Panc1 (cell line): Measurements from ENCODE around the gene DEK. TPM values are rescaled to one million over a fixed set of nuclear protein-coding genes. Genes with fewer than 3 reads are reported as not detected.
"Not testable (repeated sequence)": the region's sequence is repeated elsewhere in the genome, so short reads cannot be mapped to it uniquely, and the experiment has no call there.

Experiments
- ATAC-seq: fragments of 200-7000 bp; cut with Tn5 transposase; 2 replicates; pipeline ENCODE4 v1.9.1; 2020; ENCODE audit warnings: mild to moderate bottlenecking, moderate library complexity
- BruUV-seq: library from RNA; stranded (reverse); fragments of 400-500 nt; replicated peaks from 2 replicates; lab custom pipeline; 2021; lab: Mats Ljungman, UMichigan
- CTCF ChIA-PET: fragments of 300-600 bp; sonication (Branson Sonifier 250); formaldehyde crosslinking; loops from one replicate; lab custom pipeline; 2022; ENCODE audit warnings: antibody characterized with exemption; lab: Charles Lee
- POLR2A ChIA-PET: fragments of 300-600 bp; sonication (Branson Sonifier 250); formaldehyde crosslinking; loops from one replicate; lab custom pipeline; 2022; ENCODE audit warnings: antibody characterized with exemption; lab: Charles Lee
- DNase-seq: peaks from one replicate; pipeline ENCODE4 v3.0.0-alpha.2; 2010; ENCODE audit warnings: low read depth, low spot score
- H3K27ac ChIP-seq: 2 replicates; pipeline ENCODE4 v1.5.1; 2011; ENCODE audit warnings: mild to moderate bottlenecking, low read length, inconsistent platforms
- H3K27me3 ChIP-seq: fragments of 200-500 bp; sonication (Bioruptor generic); 2 replicates; pipeline ENCODE4 v1.6.0; 2014; ENCODE audit warnings: low read length, inconsistent platforms; ENCODE audit not compliant: control insufficient read depth, insufficient read depth
- H3K36me3 ChIP-seq: fragments of 200-500 bp; sonication (Bioruptor generic); 2 replicates; pipeline ENCODE4 v1.5.1; 2014; ENCODE audit warnings: inconsistent platforms, mild to moderate bottlenecking, low read length, moderate library complexity; ENCODE audit not compliant: control insufficient read depth, insufficient read depth
- H3K4me1 ChIP-seq: 2 replicates; pipeline ENCODE4 v1.5.1; 2011; ENCODE audit warnings: inconsistent platforms, mild to moderate bottlenecking, low read length, moderate library complexity; ENCODE audit not compliant: control insufficient read depth, insufficient read depth
- H3K4me3 ChIP-seq, 2 experiments: 2 replicates each; pipeline ENCODE4 v1.5.1; 2011 to 2012; ENCODE audit warnings: low read depth in 2 of 2, low read length in 2 of 2, mild to moderate bottlenecking in 2 of 2, inconsistent platforms in 1 of 2, moderate library complexity in 1 of 2
- H3K9me3 ChIP-seq: fragments of 200-500 bp; sonication (Bioruptor generic); 2 replicates; pipeline ENCODE4 v1.5.1; 2014; ENCODE audit warnings: low read depth, mild to moderate bottlenecking, inconsistent platforms, low read length, moderate library complexity; ENCODE audit not compliant: control insufficient read depth, insufficient read depth
- CTCF ChIP-seq: fragments of 450-650 bp; IDR thresholded peaks from 2 replicates; pipeline ENCODE4 v1.5.1; 2017; ENCODE audit warnings: mild to moderate bottlenecking
- POLR2AphosphoS5 ChIP-seq: IDR thresholded peaks from 2 replicates; pipeline ENCODE4 v1.6.1; 2012; ENCODE audit warnings: mild to moderate bottlenecking, low read depth, low read length, moderate library complexity
- SIN3A ChIP-seq: IDR thresholded peaks from 2 replicates; pipeline ENCODE4 v1.6.1; 2012; ENCODE audit warnings: low read depth, mild to moderate bottlenecking, low read length, moderate library complexity, borderline replicate concordance; ENCODE audit not compliant: insufficient read depth
- TCF7L2 ChIP-seq: IDR thresholded peaks from 2 replicates; pipeline ENCODE4 v1.6.1; 2011; ENCODE audit warnings: mild to moderate bottlenecking, low read depth, low read length, inconsistent platforms
- in situ Hi-C: cut with HindIII; loops from 2 replicates; pipeline ENCODE4 v1.10.0; 2016; ENCODE audit warnings: low sequenced_read_pairs, low pct_unique_long_range_greater_than_20kb
- intact Hi-C: fragments of 100-400 bp; cut with micrococcal nuclease; formaldehyde crosslinking; loops from one replicate; pipeline ENCODE4 v1.10.0; 2022; ENCODE audit not compliant: unreplicated experiment
- total RNA-seq: library from RNA; stranded (reverse); gene quantifications from one replicate; pipeline ENCODE4 v1.2.1, GENCODE V29; 2021; ENCODE audit not compliant: unreplicated experiment
- TF ChIP-seq, protein P1 (sequence below), 2 experiments: IDR thresholded peaks; 2 replicates each; pipeline ENCODE4 v1.6.1; 2011 to 2012; ENCODE audit warnings: low read depth in 2 of 2, control low read depth in 1 of 2, low read length in 1 of 2, mild to moderate bottlenecking in 1 of 2, moderate library complexity in 1 of 2; ENCODE audit not compliant: insufficient read depth in 1 of 2

DEK gene
- total RNA-seq, 1 experiment from 2014 or later, result 177 TPM

DNA sequence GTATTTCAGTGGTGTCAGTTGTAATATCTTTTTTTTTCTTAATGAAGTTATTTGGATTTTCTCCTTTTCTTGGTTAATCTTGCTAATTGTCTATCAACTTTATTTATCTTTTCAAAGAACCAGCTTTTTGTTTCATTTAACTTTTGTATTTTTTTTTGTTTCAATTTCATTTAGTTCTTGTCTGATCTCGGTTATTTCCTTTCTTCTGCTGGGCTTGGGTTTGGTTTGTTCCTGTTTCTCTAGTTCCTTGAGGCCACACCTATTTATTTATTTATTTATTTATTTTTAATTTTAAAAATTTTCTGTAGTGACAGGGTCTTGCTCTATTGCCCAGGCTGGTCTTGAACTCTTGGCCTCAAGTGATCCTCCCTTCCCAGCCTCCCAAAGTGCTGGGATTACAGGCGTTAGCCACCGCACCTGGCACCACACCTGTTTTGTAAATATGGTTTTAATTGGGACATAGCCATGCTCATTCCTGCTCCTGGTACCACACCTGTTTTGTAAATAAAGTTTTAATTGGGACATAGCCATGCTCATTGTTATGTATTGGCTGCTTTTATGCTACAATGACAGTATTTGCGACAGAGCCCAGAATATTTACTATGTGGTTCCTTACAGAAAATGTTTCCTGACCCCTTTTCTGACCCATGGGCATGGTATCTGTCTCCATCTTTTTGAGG is 86.9 kb downstream of the DEK start:
- Histone ChIP-seq H3K4me3 (no peak overlapping the region), H3K36me3 (no peaks in the 10 kb centered on the region; the same call in 1 of the 2 replicates), H3K4me1 (no peaks in the 10 kb centered on the region), H3K9me3 (no peaks in the 10 kb centered on the region), H3K27ac (no peak overlapping the region), H3K27me3 (no peaks in the 10 kb centered on the region)
- in situ Hi-C loops, result no loop called here
- TF ChIP-seq POLR2AphosphoS5 (no peak), CTCF (no peak), TCF7L2 (no peak), SIN3A (no peak)
- TF ChIP-seq, protein P1, sequence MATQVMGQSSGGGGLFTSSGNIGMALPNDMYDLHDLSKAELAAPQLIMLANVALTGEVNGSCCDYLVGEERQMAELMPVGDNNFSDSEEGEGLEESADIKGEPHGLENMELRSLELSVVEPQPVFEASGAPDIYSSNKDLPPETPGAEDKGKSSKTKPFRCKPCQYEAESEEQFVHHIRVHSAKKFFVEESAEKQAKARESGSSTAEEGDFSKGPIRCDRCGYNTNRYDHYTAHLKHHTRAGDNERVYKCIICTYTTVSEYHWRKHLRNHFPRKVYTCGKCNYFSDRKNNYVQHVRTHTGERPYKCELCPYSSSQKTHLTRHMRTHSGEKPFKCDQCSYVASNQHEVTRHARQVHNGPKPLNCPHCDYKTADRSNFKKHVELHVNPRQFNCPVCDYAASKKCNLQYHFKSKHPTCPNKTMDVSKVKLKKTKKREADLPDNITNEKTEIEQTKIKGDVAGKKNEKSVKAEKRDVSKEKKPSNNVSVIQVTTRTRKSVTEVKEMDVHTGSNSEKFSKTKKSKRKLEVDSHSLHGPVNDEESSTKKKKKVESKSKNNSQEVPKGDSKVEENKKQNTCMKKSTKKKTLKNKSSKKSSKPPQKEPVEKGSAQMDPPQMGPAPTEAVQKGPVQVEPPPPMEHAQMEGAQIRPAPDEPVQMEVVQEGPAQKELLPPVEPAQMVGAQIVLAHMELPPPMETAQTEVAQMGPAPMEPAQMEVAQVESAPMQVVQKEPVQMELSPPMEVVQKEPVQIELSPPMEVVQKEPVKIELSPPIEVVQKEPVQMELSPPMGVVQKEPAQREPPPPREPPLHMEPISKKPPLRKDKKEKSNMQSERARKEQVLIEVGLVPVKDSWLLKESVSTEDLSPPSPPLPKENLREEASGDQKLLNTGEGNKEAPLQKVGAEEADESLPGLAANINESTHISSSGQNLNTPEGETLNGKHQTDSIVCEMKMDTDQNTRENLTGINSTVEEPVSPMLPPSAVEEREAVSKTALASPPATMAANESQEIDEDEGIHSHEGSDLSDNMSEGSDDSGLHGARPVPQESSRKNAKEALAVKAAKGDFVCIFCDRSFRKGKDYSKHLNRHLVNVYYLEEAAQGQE (IDR thresholded peaks at IDR 0.05; ENCODE audit: insufficient read depth in 1 of 2, low read depth in 2 of 2, low read length in 1 of 2), result no peak
- BruUV-seq, result no TSS peak
- ATAC-seq (no peak), DNase-seq (no peak)
- intact Hi-C loops, result no loop called here
- POLR2A ChIA-PET, result no interaction called here
- CTCF ChIA-PET, result no interaction called here

- H3K27ac ChIP-seq, H3K36me3 ChIP-seq, H3K4me1 ChIP-seq, H3K27me3 ChIP-seq, BruUV-seq, in situ Hi-C loops, H3K9me3 ChIP-seq, POLR2A ChIA-PET, CTCF ChIA-PET, ATAC-seq, H3K4me3 ChIP-seq, DNase-seq, intact Hi-C loops: not testable (repeated sequence)
Observed at GRCh38 chr6:18176198-18176597, 88.1 kb downstream of the DEK start.

Other genes with a start within 250 kb of the DEK start
- gene NHLRC1, start 141.9 kb downstream of the DEK start, total RNA-seq, result 2.1 TPM
- gene TPMT, start 109.5 kb downstream of the DEK start, total RNA-seq, result 9.7 TPM
- 27.1 TPM for gene KDM1B, start 109.1 kb downstream of the DEK start, total RNA-seq
- gene RNF144B, start 122.8 kb upstream of the DEK start, total RNA-seq, result 5.6 TPM